Epithelial cell of prostate (primary cell): ENCODE measurements around the gene LRIG3.
"Not testable (repeated sequence)": the region's sequence is repeated elsewhere in the genome, so short reads cannot be mapped to it uniquely, and the experiment has no call there.

Experiments used
- DNase-seq: peaks from one replicate; pipeline ENCODE4 v3.0.0-alpha.2; 2011; ENCODE audit warnings: low read depth, low spot score
- H3K27ac ChIP-seq: fragments of 450-650 bp; 2 replicates; pipeline ENCODE4 v1.5.1; 2017; ENCODE audit warnings: mild to moderate bottlenecking

Gene LRIG3

GRCh38 chr12:58871556-58871955, 48.7 kb downstream of the LRIG3 start:
- H3K27ac ChIP-seq, result no peak overlapping the region
- no peak for DNase-seq

- DNase-seq, result no peak
- H3K27ac ChIP-seq, result no peak overlapping the region
These were observed 49.7 kb downstream of the LRIG3 start for GRCh38 chr12:58870595-58870994.

GRCh38 chr12:58860788-58861240, 59.5 kb downstream of the LRIG3 start:
- DNase-seq, result no peak
- H3K27ac ChIP-seq, result no peak overlapping the region

- no peak overlapping the region for H3K27ac ChIP-seq
These were observed 60.1 kb downstream of the LRIG3 start for GRCh38 chr12:58860056-58860787.

GRCh38 chr12:58858030-58858429, 62.3 kb downstream of the LRIG3 start:
- no peak overlapping the region for H3K27ac ChIP-seq
- no peak for DNase-seq

More at GRCh38 chr12:58860056-58860787, 60.1 kb downstream of the LRIG3 start:
- DNase-seq, result no peak

- H3K27ac ChIP-seq, result peak overlapping the region; percentile 24
- peak; percentile 37 for DNase-seq
These were observed 63.1 kb downstream of the LRIG3 start for GRCh38 chr12:58857206-58857605.

- H3K27ac ChIP-seq, result not testable (repeated sequence)
These were observed 64.7 kb downstream of the LRIG3 start for GRCh38 chr12:58855630-58856029.

GRCh38 chr12:58850826-58851225, 69.5 kb downstream of the LRIG3 start:
- H3K27ac ChIP-seq, result no peak overlapping the region
- no peak for DNase-seq

More at GRCh38 chr12:58855630-58856029, 64.7 kb downstream of the LRIG3 start:
- not testable (repeated sequence) for DNase-seq

- no peak overlapping the region for H3K27ac ChIP-seq
- DNase-seq, result peak; percentile 2
These were observed 72.3 kb downstream of the LRIG3 start for GRCh38 chr12:58847901-58848600.

GRCh38 chr12:58844161-58844560, 76.1 kb downstream of the LRIG3 start:
- H3K27ac ChIP-seq, result no peak overlapping the region
- DNase-seq, result no peak

GRCh38 chr12:58841058-58841798, 79.1 kb downstream of the LRIG3 start:
- DNase-seq, result no peak
- no peak overlapping the region for H3K27ac ChIP-seq

GRCh38 chr12:58833853-58834252, 86.5 kb downstream of the LRIG3 start:
- DNase-seq, result no peak
- H3K27ac ChIP-seq, result no peak overlapping the region

GRCh38 chr12:58832920-58833319, 87.4 kb downstream of the LRIG3 start:
- DNase-seq, result no peak

More at GRCh38 chr12:58832920-58833319, 87.4 kb downstream of the LRIG3 start:
- no peak overlapping the region for H3K27ac ChIP-seq
